ENCODE results near the gene PIN1.

GRCh38 chr19:9828551-9829063, 6.5 kb upstream of the PIN1 start:
- TF ChIP-seq CTCF (IDR thresholded peaks at IDR 0.05; ENCODE audit: low read length) (no peak), EZH2 (IDR thresholded peaks at IDR 0.05; ENCODE audit: borderline replicate concordance, low read length) (no peak)
